PC-3 (cell line): ENCODE data around the gene SEPTIN1. TPM values are rescaled to one million over a fixed set of nuclear protein-coding genes. Genes with fewer than 3 reads are reported as not detected.

Experiments
- ATAC-seq: fragments of 200-7000 bp; cut with Tn5 transposase; 2 replicates; pipeline ENCODE4 v1.9.1; 2020; ENCODE audit warnings: mild to moderate bottlenecking, moderate library complexity
- BruUV-seq: library from RNA; stranded (reverse); fragments of 400-500 nt; replicated peaks from 2 replicates; lab custom pipeline; 2021; lab: Mats Ljungman, UMichigan
- CTCF ChIA-PET: fragments of 300-600 bp; sonication (Branson Sonifier 250); formaldehyde crosslinking; loops from one replicate; lab custom pipeline; 2022; ENCODE audit warnings: antibody characterized with exemption; lab: Charles Lee
- POLR2A ChIA-PET: fragments of 300-600 bp; sonication (Branson Sonifier 250); formaldehyde crosslinking; loops from one replicate; lab custom pipeline; 2022; ENCODE audit warnings: antibody characterized with exemption; ENCODE audit not compliant: unreplicated experiment; lab: Charles Lee
- DNase-seq: peaks from one replicate; pipeline ENCODE4 v3.0.0-alpha.2; 2015
- H2AFZ ChIP-seq: fragments of 300-600 bp; sonication (generic); 2 replicates; pipeline ENCODE4 v1.6.0; 2016; ENCODE audit warnings: antibody characterized with exemption, low read length
- H3F3A ChIP-seq: fragments of 300-600 bp; sonication (generic); one replicate; pipeline ENCODE4 v1.6.0; 2017; ENCODE audit warnings: antibody characterized with exemption, low read length, control low read depth, mild to moderate bottlenecking; ENCODE audit not compliant: unreplicated experiment
- H3K27ac ChIP-seq: fragments of 300-600 bp; sonication (generic); 2 replicates; pipeline ENCODE4 v1.5.1; 2016; ENCODE audit warnings: mild to moderate bottlenecking, low read length
- H3K27me3 ChIP-seq: fragments of 300-600 bp; sonication (generic); 2 replicates; pipeline ENCODE4 v1.6.1; 2016; ENCODE audit warnings: low read length, mixed read lengths
- H3K36me3 ChIP-seq: fragments of 300-600 bp; sonication (generic); 2 replicates; pipeline ENCODE4 v1.6.1; 2016; ENCODE audit warnings: low read depth, mixed run types, low read length, mixed read lengths
- H3K4me1 ChIP-seq: fragments of 300-600 bp; sonication (generic); 2 replicates; pipeline ENCODE4 v1.5.1; 2016; ENCODE audit warnings: low read length; ENCODE audit not compliant: insufficient read depth
- H3K4me2 ChIP-seq: fragments of 300-600 bp; sonication (generic); 2 replicates; pipeline ENCODE4 v1.6.0; 2016; ENCODE audit warnings: low read length
- H3K4me3 ChIP-seq: fragments of 300-600 bp; sonication (generic); 2 replicates; pipeline ENCODE4 v1.5.1; 2016; ENCODE audit warnings: mild to moderate bottlenecking, low read length, mixed read lengths
- H3K79me2 ChIP-seq: fragments of 300-600 bp; sonication (generic); 2 replicates; pipeline ENCODE4 v1.6.1; 2017; ENCODE audit warnings: low read length, mixed read lengths
- H3K9ac ChIP-seq: fragments of 300-600 bp; sonication (generic); 2 replicates; pipeline ENCODE4 v1.6.0; 2016; ENCODE audit warnings: mild to moderate bottlenecking, low read length
- H3K9me2 ChIP-seq: fragments of 300-600 bp; sonication (generic); replicated peaks from 2 replicates; pipeline ENCODE4 v1.6.1; 2016; ENCODE audit warnings: mixed run types, low read length, mixed read lengths
- H3K9me3 ChIP-seq: fragments of 300-600 bp; sonication (generic); 2 replicates; pipeline ENCODE4 v1.6.1; 2016; ENCODE audit warnings: low read length, mixed read lengths
- H4K20me1 ChIP-seq: fragments of 300-600 bp; sonication (generic); 2 replicates; pipeline ENCODE4 v1.6.1; 2016; ENCODE audit warnings: low read length, mixed read lengths
- EZH2 ChIP-seq: fragments of 300-600 bp; sonication (generic); IDR thresholded peaks from one replicate; pipeline ENCODE4 v1.6.1; 2017; ENCODE audit warnings: antibody characterized with exemption, mild to moderate bottlenecking, low read length; ENCODE audit not compliant: unreplicated experiment
- EZH2phosphoT487 ChIP-seq: fragments of 300-600 bp; sonication (generic); IDR thresholded peaks from 2 replicates; pipeline ENCODE4 v1.6.1; 2018; ENCODE audit warnings: mild to moderate bottlenecking, antibody characterized with exemption, low read length, borderline replicate concordance
- intact Hi-C: fragments of 100-400 bp; cut with micrococcal nuclease; formaldehyde crosslinking; loops from 2 replicates; pipeline ENCODE4 v1.9.0; 2023
- total RNA-seq: library from RNA; depleted of rRNA; stranded (reverse); fragments of >200 nt; gene quantifications from 2 replicates; pipeline ENCODE4 v1.2.3, GENCODE V29; 2014
- TF ChIP-seq, protein P1 (sequence below): fragments of 300-600 bp; sonication (generic); conservative IDR thresholded peaks from 2 replicates; pipeline ENCODE4 v1.5.1; 2017; ENCODE audit warnings: antibody characterized with exemption, low read depth, mild to moderate bottlenecking, low read length

The SEPTIN1 gene
- total RNA-seq, 1 experiment from 2014 or later: 0.55 TPM

DNA sequence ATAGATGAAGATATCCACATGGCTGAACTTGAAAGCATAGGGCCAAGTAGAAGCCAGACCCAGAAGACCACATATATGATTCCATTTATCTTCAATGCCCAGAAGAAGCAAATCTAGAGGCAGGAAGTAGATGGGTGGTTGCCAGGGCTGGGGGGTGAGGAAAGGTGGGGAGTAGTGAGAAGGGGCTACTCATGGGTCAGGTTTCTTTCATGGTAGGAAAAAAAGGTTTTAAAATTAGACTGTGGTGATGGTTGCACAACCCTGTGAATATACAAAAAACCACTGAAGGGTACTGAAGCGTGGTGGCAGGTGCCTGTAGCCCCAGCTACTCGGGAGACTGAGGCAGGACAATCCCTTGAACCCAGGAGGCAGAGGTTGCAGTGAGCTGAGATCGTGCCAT is 32.7 kb downstream of the SEPTIN1 start:
- peaks cover 25% of the 10 kb centered on the region for H3K4me1 ChIP-seq
- H2AFZ ChIP-seq: no peak overlapping the region
- ATAC-seq (no peak), DNase-seq (no peak)
- no peak overlapping the region for H3K27ac ChIP-seq
- H3K27me3 ChIP-seq: no peaks in the 10 kb centered on the region
- no peaks in the 10 kb centered on the region for H3F3A ChIP-seq
- no peaks in the 10 kb centered on the region for H3K9me2 ChIP-seq
- TF ChIP-seq, protein P1, sequence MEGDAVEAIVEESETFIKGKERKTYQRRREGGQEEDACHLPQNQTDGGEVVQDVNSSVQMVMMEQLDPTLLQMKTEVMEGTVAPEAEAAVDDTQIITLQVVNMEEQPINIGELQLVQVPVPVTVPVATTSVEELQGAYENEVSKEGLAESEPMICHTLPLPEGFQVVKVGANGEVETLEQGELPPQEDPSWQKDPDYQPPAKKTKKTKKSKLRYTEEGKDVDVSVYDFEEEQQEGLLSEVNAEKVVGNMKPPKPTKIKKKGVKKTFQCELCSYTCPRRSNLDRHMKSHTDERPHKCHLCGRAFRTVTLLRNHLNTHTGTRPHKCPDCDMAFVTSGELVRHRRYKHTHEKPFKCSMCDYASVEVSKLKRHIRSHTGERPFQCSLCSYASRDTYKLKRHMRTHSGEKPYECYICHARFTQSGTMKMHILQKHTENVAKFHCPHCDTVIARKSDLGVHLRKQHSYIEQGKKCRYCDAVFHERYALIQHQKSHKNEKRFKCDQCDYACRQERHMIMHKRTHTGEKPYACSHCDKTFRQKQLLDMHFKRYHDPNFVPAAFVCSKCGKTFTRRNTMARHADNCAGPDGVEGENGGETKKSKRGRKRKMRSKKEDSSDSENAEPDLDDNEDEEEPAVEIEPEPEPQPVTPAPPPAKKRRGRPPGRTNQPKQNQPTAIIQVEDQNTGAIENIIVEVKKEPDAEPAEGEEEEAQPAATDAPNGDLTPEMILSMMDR: no peak
- no peak for TF ChIP-seq EZH2
- TF ChIP-seq EZH2phosphoT487: no peak
- CTCF ChIA-PET: no interaction called here
- H4K20me1 ChIP-seq: peaks cover 13% of the 10 kb centered on the region
- H3K9ac ChIP-seq: no peak overlapping the region
- H3K79me2 ChIP-seq: peaks cover 16% of the 10 kb centered on the region
- H3K9me3 ChIP-seq: no peaks in the 10 kb centered on the region
- BruUV-seq: no TSS peak
- POLR2A ChIA-PET: no interaction called here
- H3K4me3 ChIP-seq: no peak overlapping the region
- intact Hi-C loops: no loop called here
- peaks cover 10% of the 10 kb centered on the region; the same call in 1 of the 2 replicates for H3K36me3 ChIP-seq
- H3K4me2 ChIP-seq: no peak overlapping the region

DNA sequence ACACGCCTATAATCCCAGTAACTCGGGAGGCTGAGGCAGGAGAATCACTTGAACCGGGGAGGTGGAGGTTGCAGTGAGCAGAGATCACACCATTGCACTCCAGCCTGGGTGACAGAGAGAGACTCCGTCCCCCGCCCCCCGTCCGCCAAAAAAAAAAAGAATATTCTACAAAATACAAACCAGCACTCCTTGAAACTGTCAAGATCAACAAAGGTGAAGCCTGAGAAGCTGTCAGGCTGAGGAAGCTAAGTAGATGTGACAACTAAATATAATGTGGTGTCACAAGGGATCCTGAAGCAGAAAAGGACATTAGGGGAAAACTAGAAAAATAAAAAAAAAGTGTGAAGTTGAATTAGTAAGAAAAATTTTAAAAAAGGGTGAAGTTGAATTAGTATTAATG is 33.4 kb downstream of the SEPTIN1 start:
- Histone ChIP-seq H3K9me2 (no peaks in the 10 kb centered on the region), H3K27me3 (no peaks in the 10 kb centered on the region), H2AFZ (no peak overlapping the region), H3K4me3 (no peak overlapping the region), H3K36me3 (peaks cover 10% of the 10 kb centered on the region; the same call in 1 of the 2 replicates), H3K27ac (no peak overlapping the region), H3K9me3 (no peaks in the 10 kb centered on the region), H3K9ac (no peak overlapping the region), H4K20me1 (peaks cover 13% of the 10 kb centered on the region), H3F3A (no peaks in the 10 kb centered on the region), H3K79me2 (peaks cover 8% of the 10 kb centered on the region), H3K4me2 (no peak overlapping the region), H3K4me1 (peaks cover 22% of the 10 kb centered on the region)
- DNase-seq (no peak), ATAC-seq (no peak)
- no TSS peak for BruUV-seq
- CTCF ChIA-PET: no interaction called here
- POLR2A ChIA-PET: interaction anchor here (0.6 kb wide), 1 partner anchor 13 kb away, joined by 19 read pairs; no protein-coding TSS in a partner anchor
- intact Hi-C loops: no loop called here
- TF ChIP-seq, protein P1: no peak
- TF ChIP-seq EZH2: no peak
- no peak for TF ChIP-seq EZH2phosphoT487

DNA sequence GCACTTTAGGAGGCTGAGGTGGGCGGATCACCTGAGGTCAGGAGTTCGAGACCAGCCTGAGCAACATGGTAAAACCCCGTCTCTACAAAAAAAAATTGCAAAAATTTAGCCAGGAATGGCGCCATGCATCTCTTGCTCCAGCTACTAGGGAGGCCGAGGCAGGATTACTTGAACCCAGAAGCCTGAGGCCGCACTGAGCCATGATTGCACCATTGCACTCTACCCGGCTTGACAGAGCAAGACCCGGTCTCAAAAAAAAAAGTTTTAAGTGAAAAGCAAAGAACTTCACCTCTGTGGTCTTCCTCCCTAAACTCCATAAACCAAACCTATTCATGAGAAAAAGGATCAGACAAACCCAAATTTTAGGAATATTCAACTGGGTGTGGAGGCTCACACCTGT is 34.2 kb downstream of the SEPTIN1 start:
- no peak overlapping the region for H3K4me2 ChIP-seq
- DNase-seq: no peak
- H3K79me2 ChIP-seq: peaks cover under 1% of the 10 kb centered on the region; the same call in 1 of the 2 replicates
- no peaks in the 10 kb centered on the region for H3K27me3 ChIP-seq
- CTCF ChIA-PET: no interaction called here
- no TSS peak for BruUV-seq
- H3K9me2 ChIP-seq: no peaks in the 10 kb centered on the region
- ATAC-seq: no peak
- intact Hi-C loops: no loop called here
- TF ChIP-seq, protein P1: no peak
- TF ChIP-seq EZH2phosphoT487 (no peak), EZH2 (no peak)
- no peak overlapping the region for H2AFZ ChIP-seq
- no peak overlapping the region for H3K27ac ChIP-seq
- H3K36me3 ChIP-seq: peaks cover 10% of the 10 kb centered on the region; the same call in 1 of the 2 replicates
- POLR2A ChIA-PET: no interaction called here
- no peak overlapping the region for H3K4me3 ChIP-seq
- peaks cover 16% of the 10 kb centered on the region for H3K4me1 ChIP-seq
- no peak overlapping the region for H3K9ac ChIP-seq
- no peaks in the 10 kb centered on the region for H3F3A ChIP-seq
- H3K9me3 ChIP-seq: no peaks in the 10 kb centered on the region
- peaks cover 13% of the 10 kb centered on the region for H4K20me1 ChIP-seq
